OCI-LY3 (cell line): ENCODE measurements around the gene TPO.

Source experiments
- H2AFZ ChIP-seq: fragments of 200-600, 300-600 bp; shearing (Covaris generic); 2 replicates; pipeline ENCODE4 v1.6.0; 2014; ENCODE audit warnings: antibody characterized with exemption, low read depth, low read length
- H3K27ac ChIP-seq: fragments of 200-600, 300-600 bp; sonication (generic); 2 replicates; pipeline ENCODE4 v1.5.1; 2014; ENCODE audit warnings: mild to moderate bottlenecking, low read length, moderate library complexity, mixed read lengths
- H3K27me3 ChIP-seq: fragments of 200-600, 300-600 bp; sonication (generic); 2 replicates; pipeline ENCODE4 v1.6.1; 2014; ENCODE audit warnings: low read depth, low read length, mixed read lengths
- H3K36me3 ChIP-seq: fragments of 200-600, 300-600 bp; sonication (generic); replicated peaks from 2 replicates; pipeline ENCODE3; 2014; ENCODE audit warnings: low read depth, low read length, mixed read lengths
- H3K4me1 ChIP-seq: fragments of 300-600, 200-600 bp; sonication (generic); 2 replicates; pipeline ENCODE4 v1.6.1; 2014; ENCODE audit warnings: low read length, mixed read lengths
- H3K4me2 ChIP-seq: fragments of 200-600, 300-600 bp; sonication (generic); 2 replicates; pipeline ENCODE4 v1.6.1; 2014; ENCODE audit warnings: low read length, mixed read lengths
- H3K4me3 ChIP-seq: fragments of 300-600, 200-600 bp; sonication (generic); 2 replicates; pipeline ENCODE4 v1.5.1; 2014; ENCODE audit warnings: antibody characterized with exemption, mild to moderate bottlenecking, low read length, moderate library complexity
- H3K79me2 ChIP-seq: fragments of 300-600, 200-600 bp; shearing (Covaris generic); 2 replicates; pipeline ENCODE4 v1.6.1; 2014; ENCODE audit warnings: mild to moderate bottlenecking, low read length, mixed read lengths
- H3K9ac ChIP-seq: fragments of 300-600, 200-600 bp; shearing (Covaris generic); 2 replicates; pipeline ENCODE4 v1.6.0; 2014; ENCODE audit warnings: mild to moderate bottlenecking, low read length, moderate library complexity
- H3K9me3 ChIP-seq: fragments of 200-600, 300-600 bp; shearing (Covaris generic); 2 replicates; pipeline ENCODE4 v1.6.1; 2014; ENCODE audit warnings: low read length, mixed read lengths; ENCODE audit not compliant: insufficient read depth
- H4K20me1 ChIP-seq: fragments of 200-600, 300-600 bp; sonication (generic); 2 replicates; pipeline ENCODE4 v1.6.1; 2016; ENCODE audit warnings: low read length, mixed read lengths; ENCODE audit not compliant: insufficient read depth
- EZH2phosphoT487 ChIP-seq: fragments of 200-600 bp; shearing (Covaris generic); IDR thresholded peaks from 2 replicates; pipeline ENCODE4 v1.6.1; 2018; ENCODE audit warnings: antibody characterized with exemption, mixed run types, low read depth
- TF ChIP-seq, protein P1 (sequence below): fragments of 200-600, 300-600 bp; sonication (generic); IDR thresholded peaks from 2 replicates; pipeline ENCODE4 v1.5.1; 2014; ENCODE audit warnings: antibody characterized with exemption, low read length, low read depth

TPO gene

DNA sequence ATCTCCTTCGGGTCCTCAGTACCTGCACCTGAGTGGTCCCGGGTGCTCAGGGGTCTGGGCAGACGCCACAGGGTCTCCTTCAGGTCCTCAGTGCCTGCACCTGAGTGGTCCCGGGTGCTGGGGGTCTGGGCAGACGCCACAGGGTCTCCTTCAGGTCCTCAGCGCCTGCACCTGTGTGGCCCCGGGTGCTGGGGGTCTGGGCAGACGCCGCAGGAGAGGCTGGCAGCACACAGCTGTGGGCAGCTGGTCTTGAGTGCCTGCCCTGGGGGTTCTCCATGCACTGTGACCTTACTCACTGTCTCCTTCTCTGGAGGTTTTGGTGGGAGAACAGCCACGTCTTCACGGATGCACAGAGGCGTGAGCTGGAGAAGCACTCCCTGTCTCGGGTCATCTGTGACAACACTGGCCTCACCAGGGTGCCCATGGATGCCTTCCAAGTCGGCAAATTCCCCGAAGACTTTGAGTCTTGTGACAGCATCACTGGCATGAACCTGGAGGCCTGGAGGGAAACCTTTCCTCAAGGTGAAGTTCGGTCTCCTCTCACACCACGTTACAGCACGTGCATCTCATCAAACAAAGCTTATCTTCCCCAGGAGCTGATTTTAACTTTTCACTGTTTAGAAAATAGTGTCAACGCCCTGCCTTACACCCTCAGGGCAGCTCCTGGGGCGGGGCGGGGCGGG, 82.6 kb downstream of the TPO start:
- Histone ChIP-seq H4K20me1 (no peaks in the 10 kb centered on the region), H3K27me3 (peaks cover 4% of the 10 kb centered on the region; the same call in 1 of the 2 replicates), H3K79me2 (no peaks in the 10 kb centered on the region), H3K4me3 (no peak overlapping the region), H3K4me2 (no peak overlapping the region), H3K9ac (no peak overlapping the region), H3K4me1 (no peaks in the 10 kb centered on the region), H3K27ac (no peak overlapping the region), H3K9me3 (no peaks in the 10 kb centered on the region), H3K36me3 (no peaks in the 10 kb centered on the region), H2AFZ (no peak overlapping the region)
- no peak for TF ChIP-seq EZH2phosphoT487
- TF ChIP-seq, protein P1, sequence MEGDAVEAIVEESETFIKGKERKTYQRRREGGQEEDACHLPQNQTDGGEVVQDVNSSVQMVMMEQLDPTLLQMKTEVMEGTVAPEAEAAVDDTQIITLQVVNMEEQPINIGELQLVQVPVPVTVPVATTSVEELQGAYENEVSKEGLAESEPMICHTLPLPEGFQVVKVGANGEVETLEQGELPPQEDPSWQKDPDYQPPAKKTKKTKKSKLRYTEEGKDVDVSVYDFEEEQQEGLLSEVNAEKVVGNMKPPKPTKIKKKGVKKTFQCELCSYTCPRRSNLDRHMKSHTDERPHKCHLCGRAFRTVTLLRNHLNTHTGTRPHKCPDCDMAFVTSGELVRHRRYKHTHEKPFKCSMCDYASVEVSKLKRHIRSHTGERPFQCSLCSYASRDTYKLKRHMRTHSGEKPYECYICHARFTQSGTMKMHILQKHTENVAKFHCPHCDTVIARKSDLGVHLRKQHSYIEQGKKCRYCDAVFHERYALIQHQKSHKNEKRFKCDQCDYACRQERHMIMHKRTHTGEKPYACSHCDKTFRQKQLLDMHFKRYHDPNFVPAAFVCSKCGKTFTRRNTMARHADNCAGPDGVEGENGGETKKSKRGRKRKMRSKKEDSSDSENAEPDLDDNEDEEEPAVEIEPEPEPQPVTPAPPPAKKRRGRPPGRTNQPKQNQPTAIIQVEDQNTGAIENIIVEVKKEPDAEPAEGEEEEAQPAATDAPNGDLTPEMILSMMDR: no peak

DNA sequence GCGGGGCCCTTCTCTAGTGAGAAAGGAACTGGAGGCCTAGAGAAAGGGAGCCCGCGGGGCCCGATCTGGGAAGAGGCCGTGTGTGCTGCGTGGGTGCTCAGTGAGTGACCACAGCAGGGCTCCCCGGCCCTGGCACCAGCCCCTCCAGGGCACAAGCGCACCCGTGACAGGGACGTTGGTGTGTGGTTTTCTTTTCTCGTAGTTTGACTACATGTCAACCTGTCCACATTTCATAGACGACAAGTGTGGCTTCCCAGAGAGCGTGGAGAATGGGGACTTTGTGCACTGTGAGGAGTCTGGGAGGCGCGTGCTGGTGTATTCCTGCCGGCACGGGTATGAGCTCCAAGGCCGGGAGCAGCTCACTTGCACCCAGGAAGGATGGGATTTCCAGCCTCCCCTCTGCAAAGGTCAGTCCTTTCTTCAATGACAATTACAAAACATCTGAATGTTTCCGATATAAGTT, 83.1 kb downstream of the TPO start:
- Histone ChIP-seq H3K27ac (no peak overlapping the region), H3K4me2 (no peak overlapping the region), H3K4me3 (no peak overlapping the region), H3K27me3 (peaks cover 4% of the 10 kb centered on the region; the same call in 1 of the 2 replicates), H3K9me3 (no peaks in the 10 kb centered on the region), H3K36me3 (no peaks in the 10 kb centered on the region), H4K20me1 (no peaks in the 10 kb centered on the region), H3K9ac (no peak overlapping the region), H3K79me2 (no peaks in the 10 kb centered on the region), H3K4me1 (no peaks in the 10 kb centered on the region), H2AFZ (no peak overlapping the region)
- TF ChIP-seq EZH2phosphoT487: no peak
- TF ChIP-seq, protein P1: no peak

DNA sequence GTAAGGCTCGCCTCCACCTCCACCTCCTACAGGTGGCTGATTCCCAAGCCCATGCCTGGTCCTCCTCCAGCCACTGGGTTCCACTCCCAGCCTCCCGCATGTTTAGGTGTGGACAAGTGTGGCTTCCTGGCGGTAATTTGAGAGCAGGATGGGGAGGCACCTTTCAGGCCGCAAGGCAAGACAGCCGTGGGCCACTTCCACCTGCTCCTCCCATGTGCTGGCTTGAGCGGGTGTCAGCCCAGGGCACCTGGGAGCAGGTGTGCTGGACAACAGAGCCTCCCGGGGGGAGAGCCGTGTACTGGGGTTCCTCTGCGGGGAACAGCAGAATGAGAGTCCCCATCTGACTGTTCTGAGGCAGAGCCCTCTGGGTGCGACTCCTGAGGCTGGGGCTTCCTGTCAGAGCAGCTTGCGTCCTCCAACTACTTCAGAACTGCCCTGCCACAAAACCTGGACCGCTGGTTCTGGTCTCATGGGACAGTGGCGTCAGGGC, 83.9 kb downstream of the TPO start:
- Histone ChIP-seq H3K36me3 (no peaks in the 10 kb centered on the region), H3K9ac (no peak overlapping the region), H3K4me3 (no peak overlapping the region), H2AFZ (no peak overlapping the region), H3K4me1 (no peaks in the 10 kb centered on the region), H3K27ac (no peak overlapping the region), H3K9me3 (no peaks in the 10 kb centered on the region), H4K20me1 (no peaks in the 10 kb centered on the region), H3K4me2 (no peak overlapping the region), H3K27me3 (peaks cover 4% of the 10 kb centered on the region; the same call in 1 of the 2 replicates), H3K79me2 (no peaks in the 10 kb centered on the region)
- TF ChIP-seq, protein P1: no peak
- TF ChIP-seq EZH2phosphoT487: no peak

DNA sequence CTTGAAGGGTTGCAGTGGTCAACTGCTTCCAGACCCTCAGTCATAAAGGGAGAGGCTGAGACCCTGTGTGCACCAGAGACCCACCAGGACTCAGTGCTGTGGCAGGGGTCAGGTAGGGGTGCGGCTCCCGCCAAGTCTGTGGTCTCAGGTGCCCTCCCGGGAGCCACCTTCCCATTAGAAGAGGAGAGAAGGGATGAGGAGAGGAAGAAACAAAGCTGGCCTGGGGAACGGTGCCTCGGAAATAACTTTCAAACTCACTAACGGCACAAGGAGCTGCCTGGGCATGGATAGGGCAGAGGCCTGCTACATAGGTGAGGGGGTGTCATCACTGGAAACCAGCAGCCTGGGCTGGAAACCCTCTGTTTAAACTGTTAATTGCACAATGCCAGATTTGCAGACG, 84.9 kb downstream of the TPO start:
- Histone ChIP-seq H3K27me3 (peaks cover 4% of the 10 kb centered on the region; the same call in 1 of the 2 replicates), H4K20me1 (no peaks in the 10 kb centered on the region), H3K4me1 (no peaks in the 10 kb centered on the region), H3K4me3 (no peak overlapping the region), H3K4me2 (no peak overlapping the region), H2AFZ (no peak overlapping the region), H3K79me2 (no peaks in the 10 kb centered on the region), H3K9me3 (no peaks in the 10 kb centered on the region), H3K27ac (no peak overlapping the region), H3K36me3 (no peaks in the 10 kb centered on the region), H3K9ac (no peak overlapping the region)
- TF ChIP-seq, protein P1: no peak
- TF ChIP-seq EZH2phosphoT487: no peak
